Uterus (tissue), 2 donors: ENCODE data around the gene PNRC1.

ENCODE experiments used
- CTCF ChIP-seq, 4 experiments: fragments of 200-600 bp in 2 of 4; fragments of 450-650 bp in 2 of 4; sonication (generic) in 2 of 4; IDR thresholded peaks; one replicate each; pipeline ENCODE4 v1.5.1; 2016 to 2019; ENCODE audit warnings: antibody characterized with exemption in 4 of 4, mild to moderate bottlenecking in 2 of 4, moderate library complexity in 1 of 4
- POLR2A ChIP-seq, 2 donors: fragments of 450-650 bp; IDR thresholded peaks; one replicate each; pipeline ENCODE4 v1.6.1; 2016; ENCODE audit warnings: antibody characterized with exemption in 2 of 2, mild to moderate bottlenecking in 1 of 2, moderate library complexity in 1 of 2

GRCh38 chr6:89063881-89064280, 16.7 kb upstream of the PNRC1 start:
- no peak for TF ChIP-seq CTCF (IDR thresholded peaks at IDR 0.05)
- TF ChIP-seq POLR2A (IDR thresholded peaks at IDR 0.05): no peak
